SK-N-SH (cell line): Measurements from ENCODE around the gene GAB2. TPM values are rescaled to one million over a fixed set of nuclear protein-coding genes. Genes with fewer than 3 reads are reported as not detected.

Experiments
- CTCF ChIA-PET: fragments of 300-600, 350-600 bp; formaldehyde crosslinking; extraction: SDS; loops from one replicate; lab custom pipeline; 2021; lab: Yijun Ruan, JAX
- POLR2A ChIA-PET: fragments of 350-600 bp; sonication (Branson Sonifier 250); formaldehyde crosslinking; extraction: SDS; loops from one replicate; lab custom pipeline; 2020; ENCODE audit warnings: antibody characterized with exemption, inconsistent platforms; lab: Yijun Ruan, JAX
- DNase-seq: peaks from one replicate; pipeline ENCODE4 v3.0.0; 2012
- H2AFZ ChIP-seq: fragments of 200-600 bp; sonication (generic); 2 replicates; pipeline ENCODE4 v1.8.1; 2016; ENCODE audit warnings: antibody characterized with exemption, mild to moderate bottlenecking, low read depth
- H3F3A ChIP-seq: fragments of 200-600 bp; sonication (generic); replicated peaks from 2 replicates; pipeline ENCODE3; 2016; ENCODE audit warnings: antibody characterized with exemption, mild to moderate bottlenecking; ENCODE audit not compliant: insufficient read depth
- H3K27ac ChIP-seq, 2 experiments: fragments of 200-500 bp in 1 of 2; fragments of 200-600 bp in 1 of 2; sonication (Bioruptor generic) in 1 of 2; sonication (generic), shearing (Covaris generic) in 1 of 2; 2 replicates each; pipeline versions ENCODE4 v1.5.1 to v1.6.1; 2014 to 2016; ENCODE audit warnings: low read depth in 2 of 2, inconsistent platforms in 1 of 2, low read length in 1 of 2, mild to moderate bottlenecking in 1 of 2, mixed read lengths in 1 of 2
- H3K27me3 ChIP-seq: fragments of 200-600 bp; sonication (generic), shearing (Covaris generic); 2 replicates; pipeline ENCODE4 v1.6.1; 2016; ENCODE audit warnings: mixed run types; ENCODE audit not compliant: insufficient read depth
- H3K36me3 ChIP-seq, 2 experiments: fragments of 200-500 bp in 1 of 2; fragments of 200-600 bp in 1 of 2; sonication (Bioruptor generic) in 1 of 2; sonication (generic) in 1 of 2; replicated peaks in 1 of 2; 2 replicates each; pipeline versions ENCODE3 to v1.5.1; 2014 to 2016; ENCODE audit warnings: low read length in 1 of 2, mild to moderate bottlenecking in 1 of 2; ENCODE audit not compliant: insufficient read depth in 2 of 2, control insufficient read depth in 1 of 2
- H3K4me1 ChIP-seq, 2 experiments: fragments of 200-500 bp in 1 of 2; fragments of 200-600 bp in 1 of 2; sonication (Bioruptor generic) in 1 of 2; sonication (generic), shearing (Covaris generic) in 1 of 2; 2 replicates each; pipeline versions ENCODE4 v1.5.1 to v1.6.1; 2014 to 2016; ENCODE audit warnings: low read depth in 1 of 2, low read length in 1 of 2, mixed run types in 1 of 2; ENCODE audit not compliant: insufficient read depth in 2 of 2, control insufficient read depth in 1 of 2
- H3K4me2 ChIP-seq: fragments of 200-600 bp; sonication (generic), shearing (Covaris generic); 2 replicates; pipeline ENCODE4 v1.6.1; 2017; ENCODE audit warnings: mixed run types
- H3K4me3 ChIP-seq, 2 experiments: fragments of 200-500 bp in 1 of 2; fragments of 200-600 bp in 1 of 2; sonication (Bioruptor generic) in 1 of 2; sonication (generic), shearing (Covaris generic) in 1 of 2; 2 replicates each; pipeline versions ENCODE4 v1.5.1 to v1.8.1; 2014 to 2016; ENCODE audit warnings: low read depth in 2 of 2, inconsistent platforms in 1 of 2, low read length in 1 of 2, mild to moderate bottlenecking in 1 of 2, mixed read lengths in 1 of 2, moderate library complexity in 1 of 2
- H3K79me2 ChIP-seq: fragments of 200-600 bp; sonication (generic); 2 replicates; pipeline ENCODE4 v1.8.1; 2017; ENCODE audit warnings: mild to moderate bottlenecking; ENCODE audit not compliant: insufficient read depth
- H3K9ac ChIP-seq: fragments of 200-600 bp; sonication (generic); 2 replicates; pipeline ENCODE4 v1.6.1; 2017; ENCODE audit warnings: mixed run types
- H3K9me2 ChIP-seq: fragments of 200-600 bp; sonication (generic); 2 replicates; pipeline ENCODE4 v1.6.1; 2017; ENCODE audit warnings: mixed run types
- H3K9me3 ChIP-seq: fragments of 200-600 bp; sonication (generic); 2 replicates; pipeline ENCODE4 v1.6.1; 2017; ENCODE audit warnings: mixed run types, mild to moderate bottlenecking, moderate library complexity
- H4K20me1 ChIP-seq: fragments of 200-600 bp; sonication (generic); 2 replicates; pipeline ENCODE4 v1.6.1; 2017; ENCODE audit warnings: mild to moderate bottlenecking, mixed run types; ENCODE audit not compliant: insufficient read depth
- CHD2 ChIP-seq: fragments of 150-350 bp; IDR thresholded peaks from 2 replicates; pipeline ENCODE4 v1.6.1; 2018; ENCODE audit warnings: low read length; ENCODE audit not compliant: partially characterized antibody
- EZH2phosphoT487 ChIP-seq: fragments of 200-600 bp; sonication (generic); IDR thresholded peaks from 2 replicates; pipeline ENCODE4 v1.6.1; 2017; ENCODE audit warnings: low read depth, mixed run types, mild to moderate bottlenecking, antibody characterized with exemption, moderate library complexity, borderline replicate concordance
- FOXJ3 ChIP-seq: sonication (generic); formaldehyde crosslinking; IDR thresholded peaks from 2 replicates; pipeline ENCODE4 v1.5.1; 2020; ENCODE audit warnings: mild to moderate bottlenecking, missing genetic modification reagents
- FOXM1 ChIP-seq: IDR thresholded peaks from 2 replicates; pipeline ENCODE4 v1.4.0; 2012; ENCODE audit warnings: low read depth, mild to moderate bottlenecking
- GABPA ChIP-seq: IDR thresholded peaks from 2 replicates; pipeline ENCODE4 v1.4.0; 2012; ENCODE audit warnings: low read depth, mild to moderate bottlenecking
- GATA2 ChIP-seq: sonication (generic); formaldehyde crosslinking; IDR thresholded peaks from 2 replicates; pipeline ENCODE4 v1.5.0; 2020; ENCODE audit warnings: mild to moderate bottlenecking, missing genetic modification reagents
- MXI1 ChIP-seq: IDR thresholded peaks from 2 replicates; pipeline ENCODE4 v1.6.1; 2012; ENCODE audit warnings: mild to moderate bottlenecking, low read depth, low read length, improper control_type of control experiment
- POLR2AphosphoS5 ChIP-seq: IDR thresholded peaks from 2 replicates; pipeline ENCODE4 v1.6.1; 2012; ENCODE audit warnings: low read depth, low read length
- RAD21 ChIP-seq: IDR thresholded peaks from 2 replicates; pipeline ENCODE4 v1.6.1; 2012; ENCODE audit warnings: mild to moderate bottlenecking, low read length
- RXRA ChIP-seq: IDR thresholded peaks from 2 replicates; pipeline ENCODE4 v1.4.0; 2012; ENCODE audit warnings: low read depth, mild to moderate bottlenecking, borderline replicate concordance
- SIN3A ChIP-seq: IDR thresholded peaks from 2 replicates; pipeline ENCODE4 v1.6.1; 2012; ENCODE audit warnings: low read depth, mild to moderate bottlenecking, low read length, moderate library complexity, borderline replicate concordance
- SMC3 ChIP-seq: IDR thresholded peaks from 2 replicates; pipeline ENCODE4 v1.6.1; 2012; ENCODE audit warnings: low read depth, low read length, improper control_type of control experiment
- TAF1 ChIP-seq: IDR thresholded peaks from 2 replicates; pipeline ENCODE4 v1.6.1; 2012; ENCODE audit warnings: low read depth, mild to moderate bottlenecking, low read length, moderate library complexity, borderline replicate concordance
- TEAD4 ChIP-seq: IDR thresholded peaks from 2 replicates; pipeline ENCODE4 v1.4.0; 2012; ENCODE audit warnings: mild to moderate bottlenecking, borderline replicate concordance; ENCODE audit not compliant: insufficient read depth
- YY1 ChIP-seq: IDR thresholded peaks from 2 replicates; pipeline ENCODE4 v1.4.0; 2012; ENCODE audit warnings: low read depth, mild to moderate bottlenecking
- WGBS: methylation state at CpG from one replicate; pipeline ENCODE4 v1.1.6; 2017; ENCODE audit warnings: low lambda C conversion rate; 5-methylcytosine and 5-hydroxymethylcytosine counted together
- polyA plus RNA-seq, 3 experiments: library from polyadenylated mRNA; depleted of rRNA; stranded (reverse); fragments of >200 nt; gene quantifications; 2 replicates each; pipeline ENCODE4 v1.2.3, GENCODE V29; 2012
- TF ChIP-seq, protein P1 (sequence below): fragments of 200-600 bp; sonication (generic); IDR thresholded peaks from 2 replicates; pipeline ENCODE4 v1.6.1; 2017; ENCODE audit warnings: antibody characterized with exemption, mild to moderate bottlenecking, moderate library complexity
- TF ChIP-seq, protein P2 (sequence below): IDR thresholded peaks from 2 replicates; pipeline ENCODE4; 2012
- TF ChIP-seq, protein P3 (sequence below): IDR thresholded peaks from 2 replicates; pipeline ENCODE4 v1.4.0; 2012; ENCODE audit warnings: low read depth

Gene GAB2
- polyA plus RNA-seq, 1 of the 3 experiments (the other 2 are of a cell fraction): 5.6 TPM

DNA sequence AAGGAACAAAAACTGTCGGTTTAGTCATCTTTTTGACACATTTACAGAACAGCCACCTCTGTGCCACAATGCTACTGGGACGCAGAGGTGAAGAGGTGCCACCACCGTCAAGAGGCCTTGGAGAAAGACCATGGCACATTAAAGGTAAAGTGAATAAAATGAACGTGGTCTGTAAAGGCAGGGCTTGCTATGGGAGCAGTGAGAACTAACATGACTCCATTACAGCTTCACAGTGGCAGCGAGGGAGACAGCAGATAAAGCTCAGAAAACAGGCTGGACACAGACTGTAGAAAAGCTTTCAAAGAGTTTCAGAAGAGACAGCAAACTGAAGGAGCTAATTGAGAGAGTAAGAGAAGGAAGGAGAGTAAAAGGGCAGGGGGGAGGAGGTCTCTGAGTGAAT lies 102.9 kb downstream of the GAB2 start:
- H3K27ac ChIP-seq: no peak overlapping the region
- POLR2A ChIA-PET: interaction anchor here (0.6 kb wide), 1 partner anchor 101 kb away, joined by 4 read pairs; no protein-coding TSS in a partner anchor
- no peaks in the 10 kb centered on the region for H3K9me3 ChIP-seq
- H3K9ac ChIP-seq: no peak overlapping the region
- no peaks in the 10 kb centered on the region for H3K9me2 ChIP-seq
- H3K4me1 ChIP-seq: peaks cover 30 to 45% of the 10 kb centered on the region in 2 experiments
- H2AFZ ChIP-seq: no peak overlapping the region
- H3K79me2 ChIP-seq: peaks cover 6% of the 10 kb centered on the region; the same call in 1 of the 2 replicates
- no peak for TF ChIP-seq GABPA
- TF ChIP-seq TEAD4: no peak
- TF ChIP-seq, protein P1, sequence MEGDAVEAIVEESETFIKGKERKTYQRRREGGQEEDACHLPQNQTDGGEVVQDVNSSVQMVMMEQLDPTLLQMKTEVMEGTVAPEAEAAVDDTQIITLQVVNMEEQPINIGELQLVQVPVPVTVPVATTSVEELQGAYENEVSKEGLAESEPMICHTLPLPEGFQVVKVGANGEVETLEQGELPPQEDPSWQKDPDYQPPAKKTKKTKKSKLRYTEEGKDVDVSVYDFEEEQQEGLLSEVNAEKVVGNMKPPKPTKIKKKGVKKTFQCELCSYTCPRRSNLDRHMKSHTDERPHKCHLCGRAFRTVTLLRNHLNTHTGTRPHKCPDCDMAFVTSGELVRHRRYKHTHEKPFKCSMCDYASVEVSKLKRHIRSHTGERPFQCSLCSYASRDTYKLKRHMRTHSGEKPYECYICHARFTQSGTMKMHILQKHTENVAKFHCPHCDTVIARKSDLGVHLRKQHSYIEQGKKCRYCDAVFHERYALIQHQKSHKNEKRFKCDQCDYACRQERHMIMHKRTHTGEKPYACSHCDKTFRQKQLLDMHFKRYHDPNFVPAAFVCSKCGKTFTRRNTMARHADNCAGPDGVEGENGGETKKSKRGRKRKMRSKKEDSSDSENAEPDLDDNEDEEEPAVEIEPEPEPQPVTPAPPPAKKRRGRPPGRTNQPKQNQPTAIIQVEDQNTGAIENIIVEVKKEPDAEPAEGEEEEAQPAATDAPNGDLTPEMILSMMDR: no peak
- no peak for TF ChIP-seq POLR2AphosphoS5
- TF ChIP-seq, protein P2, sequence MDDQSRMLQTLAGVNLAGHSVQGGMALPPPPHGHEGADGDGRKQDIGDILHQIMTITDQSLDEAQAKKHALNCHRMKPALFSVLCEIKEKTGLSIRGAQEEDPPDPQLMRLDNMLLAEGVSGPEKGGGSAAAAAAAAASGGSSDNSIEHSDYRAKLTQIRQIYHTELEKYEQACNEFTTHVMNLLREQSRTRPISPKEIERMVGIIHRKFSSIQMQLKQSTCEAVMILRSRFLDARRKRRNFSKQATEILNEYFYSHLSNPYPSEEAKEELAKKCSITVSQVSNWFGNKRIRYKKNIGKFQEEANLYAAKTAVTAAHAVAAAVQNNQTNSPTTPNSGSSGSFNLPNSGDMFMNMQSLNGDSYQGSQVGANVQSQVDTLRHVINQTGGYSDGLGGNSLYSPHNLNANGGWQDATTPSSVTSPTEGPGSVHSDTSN: no peak
- TF ChIP-seq CHD2: no peak
- no peak for TF ChIP-seq TAF1
- no peak for TF ChIP-seq MXI1
- TF ChIP-seq RXRA: no peak
- TF ChIP-seq SIN3A: no peak
- no peak for TF ChIP-seq RAD21
- no peak for TF ChIP-seq FOXJ3 (CRISPR knock-in tag)
- no peak for TF ChIP-seq YY1
- TF ChIP-seq EZH2phosphoT487: no peak
- TF ChIP-seq FOXM1: no peak
- TF ChIP-seq GATA2 (CRISPR knock-in tag): no peak
- TF ChIP-seq SMC3: no peak
- TF ChIP-seq, protein P3, sequence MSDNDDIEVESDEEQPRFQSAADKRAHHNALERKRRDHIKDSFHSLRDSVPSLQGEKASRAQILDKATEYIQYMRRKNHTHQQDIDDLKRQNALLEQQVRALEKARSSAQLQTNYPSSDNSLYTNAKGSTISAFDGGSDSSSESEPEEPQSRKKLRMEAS: no peak
- H3F3A ChIP-seq: peaks cover 11% of the 10 kb centered on the region
- DNase-seq: no peak
- no peaks in the 10 kb centered on the region for H3K27me3 ChIP-seq
- WGBS: 85% methylated on average over 5 of the region's 5 CpGs
- no peaks in the 10 kb centered on the region for H3K36me3 ChIP-seq
- no peak overlapping the region for H3K4me3 ChIP-seq
- H4K20me1 ChIP-seq: no peaks in the 10 kb centered on the region
- CTCF ChIA-PET: interaction anchor here (1.9 kb wide), 1 partner anchor 250 kb away, joined by 6 read pairs; no protein-coding TSS in a partner anchor
- no peak overlapping the region for H3K4me2 ChIP-seq
